DOHH2 (cell line): Measurements from ENCODE around the gene TNFRSF6B.
"Not testable (repeated sequence)": the region's sequence is repeated elsewhere in the genome, so short reads cannot be mapped to it uniquely, and the experiment has no call there.

Experiments used
- H3F3A ChIP-seq: fragments of 200-600 bp; sonication (generic), shearing (Covaris generic); 2 replicates; pipeline ENCODE4 v1.6.0; 2016; ENCODE audit warnings: antibody characterized with exemption, mild to moderate bottlenecking; ENCODE audit not compliant: control insufficient read depth, insufficient read depth
- H3K27ac ChIP-seq: fragments of 200-600 bp; sonication (generic); 2 replicates; pipeline ENCODE4 v1.5.1; 2014; ENCODE audit warnings: low read depth, mild to moderate bottlenecking, low read length, moderate library complexity
- H3K27me3 ChIP-seq: fragments of 200-600 bp; sonication (generic); 2 replicates; pipeline ENCODE4 v1.6.1; 2014; ENCODE audit warnings: mild to moderate bottlenecking, low read length, mixed read lengths; ENCODE audit not compliant: control insufficient read depth
- H3K36me3 ChIP-seq: fragments of 200-600 bp; sonication (generic); 2 replicates; pipeline ENCODE4 v1.6.1; 2014; ENCODE audit warnings: mild to moderate bottlenecking, low read length, moderate library complexity, mixed read lengths; ENCODE audit not compliant: control insufficient read depth
- H3K4me1 ChIP-seq: fragments of 200-600 bp; sonication (generic); 2 replicates; pipeline ENCODE4 v1.6.1; 2014; ENCODE audit warnings: mild to moderate bottlenecking, low read length, mixed read lengths; ENCODE audit not compliant: control insufficient read depth
- H3K4me2 ChIP-seq: fragments of 200-600 bp; sonication (generic); 2 replicates; pipeline ENCODE4 v1.6.0; 2014; ENCODE audit warnings: mild to moderate bottlenecking, low read length, moderate library complexity
- H3K4me3 ChIP-seq: fragments of 200-600 bp; sonication (generic); 2 replicates; pipeline ENCODE4 v1.5.1; 2014; ENCODE audit warnings: mild to moderate bottlenecking, low read length, mixed read lengths
- H3K79me2 ChIP-seq: fragments of 200-600 bp; sonication (generic); 2 replicates; pipeline ENCODE4 v1.6.1; 2014; ENCODE audit warnings: mild to moderate bottlenecking, low read length, mixed read lengths; ENCODE audit not compliant: control insufficient read depth
- H3K9me2 ChIP-seq: fragments of 200-600 bp; sonication (generic); replicated peaks from 2 replicates; pipeline ENCODE4 v1.6.1; 2014; ENCODE audit warnings: mild to moderate bottlenecking, low read length, mixed read lengths; ENCODE audit not compliant: control insufficient read depth
- H3K9me3 ChIP-seq: fragments of 200-600 bp; sonication (generic); 2 replicates; pipeline ENCODE4 v1.6.1; 2014; ENCODE audit warnings: antibody characterized with exemption, low read length, mixed read lengths; ENCODE audit not compliant: control insufficient read depth, insufficient read depth
- H4K20me1 ChIP-seq: fragments of 200-600 bp; sonication (generic); 2 replicates; pipeline ENCODE4 v1.6.0; 2014; ENCODE audit warnings: low read depth, mild to moderate bottlenecking, antibody characterized with exemption, low read length, moderate library complexity; ENCODE audit not compliant: control insufficient read depth, insufficient read depth
- EZH2phosphoT487 ChIP-seq: fragments of 200-600 bp; sonication (generic); IDR thresholded peaks from 2 replicates; pipeline ENCODE4 v1.6.1; 2017; ENCODE audit warnings: borderline replicate concordance, mild to moderate bottlenecking, antibody characterized with exemption, low read length, moderate library complexity, mixed read lengths
- TF ChIP-seq, protein P1 (sequence below): fragments of 200-600 bp; sonication (generic); IDR thresholded peaks from one replicate; pipeline ENCODE4 v1.5.1; 2014; ENCODE audit warnings: antibody characterized with exemption, mild to moderate bottlenecking, low read depth, low read length; ENCODE audit not compliant: poor library complexity, severe bottlenecking

Gene TNFRSF6B, protein sequence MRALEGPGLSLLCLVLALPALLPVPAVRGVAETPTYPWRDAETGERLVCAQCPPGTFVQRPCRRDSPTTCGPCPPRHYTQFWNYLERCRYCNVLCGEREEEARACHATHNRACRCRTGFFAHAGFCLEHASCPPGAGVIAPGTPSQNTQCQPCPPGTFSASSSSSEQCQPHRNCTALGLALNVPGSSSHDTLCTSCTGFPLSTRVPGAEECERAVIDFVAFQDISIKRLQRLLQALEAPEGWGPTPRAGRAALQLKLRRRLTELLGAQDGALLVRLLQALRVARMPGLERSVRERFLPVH

DNA sequence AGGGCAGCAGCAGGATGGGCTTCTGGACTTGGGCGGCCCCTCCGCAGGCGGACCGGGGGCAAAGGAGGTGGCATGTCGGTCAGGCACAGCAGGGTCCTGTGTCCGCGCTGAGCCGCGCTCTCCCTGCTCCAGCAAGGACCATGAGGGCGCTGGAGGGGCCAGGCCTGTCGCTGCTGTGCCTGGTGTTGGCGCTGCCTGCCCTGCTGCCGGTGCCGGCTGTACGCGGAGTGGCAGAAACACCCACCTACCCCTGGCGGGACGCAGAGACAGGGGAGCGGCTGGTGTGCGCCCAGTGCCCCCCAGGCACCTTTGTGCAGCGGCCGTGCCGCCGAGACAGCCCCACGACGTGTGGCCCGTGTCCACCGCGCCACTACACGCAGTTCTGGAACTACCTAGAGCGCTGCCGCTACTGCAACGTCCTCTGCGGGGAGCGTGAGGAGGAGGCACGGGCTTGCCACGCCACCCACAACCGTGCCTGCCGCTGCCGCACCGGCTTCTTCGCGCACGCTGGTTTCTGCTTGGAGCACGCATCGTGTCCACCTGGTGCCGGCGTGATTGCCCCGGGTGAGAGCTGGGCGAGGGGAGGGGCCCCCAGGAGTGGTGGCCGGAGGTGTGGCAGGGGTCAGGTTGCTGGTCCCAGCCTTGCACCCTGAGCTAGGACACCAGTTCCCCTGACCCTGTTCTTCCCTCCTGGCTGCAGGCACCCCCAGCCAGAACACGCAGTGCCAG lies at the start of gene TNFRSF6B:
TSS of gene TNFRSF6B (plus strand) at position 25 of the 729 bp plus-strand sequence. CDS start at position 141, 116 bp downstream.
- Histone ChIP-seq H3K9me2 (no peaks in the 10 kb centered on the region), H4K20me1 (no peaks in the 10 kb centered on the region), H3K4me2 (no peak within 1 kb of the TSS), H3K4me3 (no peak within 1 kb of the TSS), H3K4me1 (peaks cover 9% of the 10 kb centered on the region), H3K36me3 (peaks cover 10% of the 10 kb centered on the region), H3K27me3 (no peaks in the 10 kb centered on the region), H3K9me3 (no peaks in the 10 kb centered on the region), H3F3A (no peaks in the 10 kb centered on the region), H3K79me2 (no peaks in the 10 kb centered on the region), H3K27ac (no peak within 1 kb of the TSS)
- TF ChIP-seq EZH2phosphoT487: no peak
- TF ChIP-seq, protein P1, sequence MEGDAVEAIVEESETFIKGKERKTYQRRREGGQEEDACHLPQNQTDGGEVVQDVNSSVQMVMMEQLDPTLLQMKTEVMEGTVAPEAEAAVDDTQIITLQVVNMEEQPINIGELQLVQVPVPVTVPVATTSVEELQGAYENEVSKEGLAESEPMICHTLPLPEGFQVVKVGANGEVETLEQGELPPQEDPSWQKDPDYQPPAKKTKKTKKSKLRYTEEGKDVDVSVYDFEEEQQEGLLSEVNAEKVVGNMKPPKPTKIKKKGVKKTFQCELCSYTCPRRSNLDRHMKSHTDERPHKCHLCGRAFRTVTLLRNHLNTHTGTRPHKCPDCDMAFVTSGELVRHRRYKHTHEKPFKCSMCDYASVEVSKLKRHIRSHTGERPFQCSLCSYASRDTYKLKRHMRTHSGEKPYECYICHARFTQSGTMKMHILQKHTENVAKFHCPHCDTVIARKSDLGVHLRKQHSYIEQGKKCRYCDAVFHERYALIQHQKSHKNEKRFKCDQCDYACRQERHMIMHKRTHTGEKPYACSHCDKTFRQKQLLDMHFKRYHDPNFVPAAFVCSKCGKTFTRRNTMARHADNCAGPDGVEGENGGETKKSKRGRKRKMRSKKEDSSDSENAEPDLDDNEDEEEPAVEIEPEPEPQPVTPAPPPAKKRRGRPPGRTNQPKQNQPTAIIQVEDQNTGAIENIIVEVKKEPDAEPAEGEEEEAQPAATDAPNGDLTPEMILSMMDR: no peak

DNA sequence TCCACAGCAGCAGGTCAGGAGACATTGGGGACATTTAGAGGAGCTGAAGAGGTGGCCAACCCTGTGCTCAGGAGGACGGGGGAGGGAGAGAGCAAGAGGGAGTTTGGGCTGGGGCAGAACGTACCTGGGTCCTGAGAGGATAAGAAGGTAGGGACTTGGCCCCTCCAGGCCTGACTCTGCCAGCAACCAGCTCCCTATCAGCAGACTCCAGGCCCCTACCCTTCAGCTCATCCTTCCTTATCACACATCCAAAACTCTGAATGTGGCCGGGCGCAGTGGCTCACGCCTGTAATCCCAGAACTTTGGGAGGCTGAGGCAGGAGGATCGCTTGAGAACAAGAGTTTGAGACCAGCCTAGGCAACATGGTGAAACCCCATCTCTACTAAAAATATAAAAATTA lies 48.3 kb upstream of the TNFRSF6B start:
- Histone ChIP-seq H3K27ac (no peak overlapping the region), H3K4me2 (no peak overlapping the region), H3K4me3 (no peak overlapping the region), H3K79me2 (no peaks in the 10 kb centered on the region), H3K9me2 (no peaks in the 10 kb centered on the region), H3K9me3 (no peaks in the 10 kb centered on the region), H3F3A (no peaks in the 10 kb centered on the region), H4K20me1 (no peaks in the 10 kb centered on the region; the same call in 1 of the 2 replicates), H3K27me3 (peaks cover 16% of the 10 kb centered on the region), H3K4me1 (peaks cover 9% of the 10 kb centered on the region; the same call in 1 of the 2 replicates), H3K36me3 (no peaks in the 10 kb centered on the region)
- TF ChIP-seq, protein P1: no peak
- no peak for TF ChIP-seq EZH2phosphoT487

DNA sequence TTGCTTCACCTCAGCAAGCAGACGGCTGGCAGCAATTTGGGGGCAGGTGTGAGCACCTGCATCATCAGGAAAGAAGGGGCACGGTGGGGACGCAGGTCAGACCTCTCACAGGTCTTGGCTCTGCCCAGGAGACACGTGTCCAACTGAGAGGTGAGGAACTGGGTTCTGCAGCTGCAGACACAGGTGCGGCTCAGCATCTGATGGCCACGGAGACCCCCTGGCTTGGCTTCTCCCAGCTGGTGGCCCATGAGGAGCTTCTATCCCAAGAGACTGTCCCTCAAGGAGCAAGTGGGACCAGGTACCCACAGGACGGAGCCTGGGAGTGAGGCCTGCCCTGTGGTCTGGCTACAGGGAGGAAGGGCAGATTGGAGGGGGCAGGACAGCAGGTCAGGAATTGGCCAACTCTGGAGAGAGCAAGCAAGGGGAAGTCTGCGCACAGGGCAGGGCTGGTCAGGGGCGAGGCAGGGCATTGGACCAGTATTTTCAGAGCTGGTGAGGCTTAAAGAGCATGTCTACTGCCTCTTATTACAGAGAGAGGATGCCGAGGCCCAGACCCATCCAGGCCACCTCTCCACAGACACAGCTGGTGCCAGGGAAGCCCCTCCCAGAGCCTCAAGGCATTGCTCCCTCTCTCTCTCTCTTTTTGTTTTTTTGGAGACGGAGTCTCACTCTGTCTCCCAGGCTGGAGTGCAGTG lies 47.4 kb upstream of the TNFRSF6B start:
- no peaks in the 10 kb centered on the region for H3K36me3 ChIP-seq
- H3K4me1 ChIP-seq: peaks cover 15% of the 10 kb centered on the region
- no peaks in the 10 kb centered on the region for H3K9me3 ChIP-seq
- H3K9me2 ChIP-seq: no peaks in the 10 kb centered on the region
- H4K20me1 ChIP-seq: no peaks in the 10 kb centered on the region; the same call in 1 of the 2 replicates
- H3K27ac ChIP-seq: no peak overlapping the region
- H3K27me3 ChIP-seq: peaks cover 16% of the 10 kb centered on the region
- no peak overlapping the region for H3K4me2 ChIP-seq
- no peak overlapping the region for H3K4me3 ChIP-seq
- H3K79me2 ChIP-seq: no peaks in the 10 kb centered on the region
- no peak for TF ChIP-seq EZH2phosphoT487
- TF ChIP-seq, protein P1: no peak
- no peaks in the 10 kb centered on the region for H3F3A ChIP-seq

DNA sequence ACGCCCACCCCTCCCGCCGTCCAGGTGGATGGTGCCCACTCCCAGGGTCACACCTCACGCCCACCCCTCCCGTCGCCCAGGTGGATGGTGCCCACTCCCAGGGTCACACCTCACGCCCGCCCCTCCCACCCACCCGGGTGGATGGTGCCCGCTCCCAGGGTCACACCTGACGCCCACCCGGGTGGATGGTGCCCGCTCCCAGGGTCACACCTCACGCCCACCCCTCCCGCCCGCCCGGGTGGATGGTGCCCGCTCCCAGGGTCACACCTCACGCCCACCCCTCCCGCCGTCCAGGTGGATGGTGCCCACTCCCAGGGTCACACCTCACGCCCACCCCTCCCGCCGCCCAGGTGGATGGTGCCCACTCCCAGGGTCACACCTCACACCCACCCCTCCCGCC lies 46.0 kb upstream of the TNFRSF6B start:
- H3K4me1 ChIP-seq: peaks cover 24% of the 10 kb centered on the region
- H3F3A ChIP-seq, H3K27ac ChIP-seq, H3K9me2 ChIP-seq, H3K79me2 ChIP-seq, H3K4me3 ChIP-seq, H3K36me3 ChIP-seq, H3K4me2 ChIP-seq, H3K9me3 ChIP-seq, H4K20me1 ChIP-seq: not testable (repeated sequence)
- peaks cover 16% of the 10 kb centered on the region for H3K27me3 ChIP-seq
